Glutamatergic neuron (in vitro differentiated cells): ENCODE measurements around the gene CD93. TPM values are rescaled to one million over a fixed set of nuclear protein-coding genes. Genes with fewer than 3 reads are reported as not detected.

ENCODE experiments used
- DNase-seq: peaks from one replicate; pipeline ENCODE4 v3.0.0; 2022
- H3K27ac Mint-ChIP-seq: one replicate; pipeline ENCODE4 v1.8.0; 2020; ENCODE audit warnings: mild to moderate bottlenecking, mixed read lengths, inconsistent platforms; ENCODE audit not compliant: unreplicated experiment
- H3K27me3 Mint-ChIP-seq: one replicate; pipeline ENCODE4 v1.8.0; 2020; ENCODE audit warnings: mild to moderate bottlenecking, moderate library complexity, mixed read lengths, inconsistent platforms; ENCODE audit not compliant: unreplicated experiment
- H3K36me3 Mint-ChIP-seq: one replicate; pipeline ENCODE4 v1.8.0; 2020; ENCODE audit warnings: mild to moderate bottlenecking, mixed read lengths, inconsistent platforms; ENCODE audit not compliant: unreplicated experiment
- H3K4me1 Mint-ChIP-seq: one replicate; pipeline ENCODE4 v1.8.0; 2020; ENCODE audit warnings: mild to moderate bottlenecking, low read depth, mixed read lengths, inconsistent platforms; ENCODE audit not compliant: unreplicated experiment
- H3K4me3 Mint-ChIP-seq: one replicate; pipeline ENCODE4 v1.8.0; 2020; ENCODE audit warnings: mild to moderate bottlenecking, mixed read lengths, inconsistent platforms; ENCODE audit not compliant: unreplicated experiment
- H3K9me3 Mint-ChIP-seq: one replicate; pipeline ENCODE4 v1.8.0; 2020; ENCODE audit warnings: mild to moderate bottlenecking, moderate library complexity, mixed read lengths, inconsistent platforms; ENCODE audit not compliant: unreplicated experiment
- CTCF ChIP-seq: fragments of 200-600 bp; sonication (generic); IDR thresholded peaks from one replicate; pipeline ENCODE4 v1.5.0; 2021; ENCODE audit not compliant: partially characterized antibody, unreplicated experiment
- total RNA-seq: library from RNA; stranded (reverse); fragmentation: NEBNext Ultra II Directional; extraction: Animal tissue kit (Norgen Biotek cat#: 25700); gene quantifications from one replicate; pipeline ENCODE4 v1.2.1, GENCODE V29; 2021; ENCODE audit not compliant: unreplicated experiment

Gene CD93
- total RNA-seq, 1 donor from 2014 or later = not detected

- no peak overlapping the region for H3K27ac Mint-ChIP-seq
- H3K27me3 Mint-ChIP-seq = peaks cover 24% of the 10 kb centered on the region
- H3K36me3 Mint-ChIP-seq = peaks cover 13% of the 10 kb centered on the region
- H3K9me3 Mint-ChIP-seq = peaks cover 9% of the 10 kb centered on the region
- no peak for TF ChIP-seq CTCF
- H3K4me3 Mint-ChIP-seq = no peak overlapping the region
- H3K4me1 Mint-ChIP-seq = peaks cover 11% of the 10 kb centered on the region
- DNase-seq = no peak
Observed at GRCh38 chr20:23037017-23037481, 49.1 kb downstream of the CD93 start.

GRCh38 chr20:23036371-23036770 is 49.8 kb downstream of the CD93 start:
- Mint-ChIP-seq H3K27me3 (peaks cover 24% of the 10 kb centered on the region), H3K4me1 (peaks cover 11% of the 10 kb centered on the region), H3K36me3 (peaks cover 13% of the 10 kb centered on the region), H3K9me3 (peaks cover 9% of the 10 kb centered on the region), H3K4me3 (peak overlapping the region; percentile 38), H3K27ac (no peak overlapping the region)
- no peak for TF ChIP-seq CTCF
- DNase-seq = no peak

- Mint-ChIP-seq H3K36me3 (peaks cover 13% of the 10 kb centered on the region), H3K9me3 (peaks cover 9% of the 10 kb centered on the region), H3K27me3 (peaks cover 24% of the 10 kb centered on the region), H3K4me1 (peaks cover 11% of the 10 kb centered on the region), H3K4me3 (peak overlapping the region; percentile 46), H3K27ac (no peak overlapping the region)
- no peak for DNase-seq
- no peak for TF ChIP-seq CTCF
Observed at GRCh38 chr20:23035731-23036130, 50.4 kb downstream of the CD93 start.

GRCh38 chr20:23034721-23035671 is 51.1 kb downstream of the CD93 start, which contains the start of gene SSTR4:
TSS of gene SSTR4 (plus strand) at chr20:23035312. CDS start at chr20:23035484, 172 bp downstream.
- H3K27ac Mint-ChIP-seq = no peak within 1 kb of the TSS
- H3K4me1 Mint-ChIP-seq = peaks cover 11% of the 10 kb centered on the region
- TF ChIP-seq CTCF = no peak
- peak; percentile 22 for DNase-seq
- H3K36me3 Mint-ChIP-seq = peaks cover 13% of the 10 kb centered on the region
- H3K9me3 Mint-ChIP-seq = peaks cover 9% of the 10 kb centered on the region
- H3K27me3 Mint-ChIP-seq = peaks cover 24% of the 10 kb centered on the region
- peak within 1 kb of the TSS; percentile 46 for H3K4me3 Mint-ChIP-seq

GRCh38 chr20:23033918-23034317 is 52.2 kb downstream of the CD93 start:
- peaks cover 8% of the 10 kb centered on the region for H3K4me1 Mint-ChIP-seq
- peaks cover 9% of the 10 kb centered on the region for H3K9me3 Mint-ChIP-seq
- TF ChIP-seq CTCF = no peak
- peaks cover 24% of the 10 kb centered on the region for H3K27me3 Mint-ChIP-seq
- H3K36me3 Mint-ChIP-seq = peaks cover 13% of the 10 kb centered on the region
- H3K4me3 Mint-ChIP-seq = no peak overlapping the region
- H3K27ac Mint-ChIP-seq = no peak overlapping the region
- no peak for DNase-seq
